Measurements from ENCODE around the gene PTPRT. TPM values are rescaled to one million over a fixed set of nuclear protein-coding genes. Genes with fewer than 3 reads are reported as not detected.

The PTPRT gene
- total RNA-seq, 4 donors from 2014 or later = 0.57 to 2.0 (median 0.83) TPM

DNA sequence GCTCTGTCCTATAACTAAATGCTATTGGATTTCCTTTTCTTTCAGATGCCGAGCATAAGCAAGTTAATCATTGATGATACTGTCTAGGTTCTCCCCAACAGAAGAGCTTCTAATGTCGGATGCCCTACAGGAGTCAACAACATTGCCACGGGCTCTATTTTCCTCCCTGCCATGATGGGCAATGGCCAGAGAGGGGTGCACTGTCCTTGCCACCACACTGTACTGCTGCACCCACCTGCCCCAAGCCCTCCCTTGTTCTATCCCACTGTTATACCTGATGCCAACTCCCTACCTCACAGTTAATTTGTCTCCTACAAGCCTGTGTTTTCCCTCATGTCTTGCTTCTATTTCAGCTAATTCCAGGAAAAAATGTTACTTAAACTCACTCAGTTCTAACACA lies 797.9 kb downstream of the PTPRT start:
- TF ChIP-seq, protein P1, sequence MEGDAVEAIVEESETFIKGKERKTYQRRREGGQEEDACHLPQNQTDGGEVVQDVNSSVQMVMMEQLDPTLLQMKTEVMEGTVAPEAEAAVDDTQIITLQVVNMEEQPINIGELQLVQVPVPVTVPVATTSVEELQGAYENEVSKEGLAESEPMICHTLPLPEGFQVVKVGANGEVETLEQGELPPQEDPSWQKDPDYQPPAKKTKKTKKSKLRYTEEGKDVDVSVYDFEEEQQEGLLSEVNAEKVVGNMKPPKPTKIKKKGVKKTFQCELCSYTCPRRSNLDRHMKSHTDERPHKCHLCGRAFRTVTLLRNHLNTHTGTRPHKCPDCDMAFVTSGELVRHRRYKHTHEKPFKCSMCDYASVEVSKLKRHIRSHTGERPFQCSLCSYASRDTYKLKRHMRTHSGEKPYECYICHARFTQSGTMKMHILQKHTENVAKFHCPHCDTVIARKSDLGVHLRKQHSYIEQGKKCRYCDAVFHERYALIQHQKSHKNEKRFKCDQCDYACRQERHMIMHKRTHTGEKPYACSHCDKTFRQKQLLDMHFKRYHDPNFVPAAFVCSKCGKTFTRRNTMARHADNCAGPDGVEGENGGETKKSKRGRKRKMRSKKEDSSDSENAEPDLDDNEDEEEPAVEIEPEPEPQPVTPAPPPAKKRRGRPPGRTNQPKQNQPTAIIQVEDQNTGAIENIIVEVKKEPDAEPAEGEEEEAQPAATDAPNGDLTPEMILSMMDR (IDR thresholded peaks at IDR 0.05; ENCODE audit: low read depth) = no peak

DNA sequence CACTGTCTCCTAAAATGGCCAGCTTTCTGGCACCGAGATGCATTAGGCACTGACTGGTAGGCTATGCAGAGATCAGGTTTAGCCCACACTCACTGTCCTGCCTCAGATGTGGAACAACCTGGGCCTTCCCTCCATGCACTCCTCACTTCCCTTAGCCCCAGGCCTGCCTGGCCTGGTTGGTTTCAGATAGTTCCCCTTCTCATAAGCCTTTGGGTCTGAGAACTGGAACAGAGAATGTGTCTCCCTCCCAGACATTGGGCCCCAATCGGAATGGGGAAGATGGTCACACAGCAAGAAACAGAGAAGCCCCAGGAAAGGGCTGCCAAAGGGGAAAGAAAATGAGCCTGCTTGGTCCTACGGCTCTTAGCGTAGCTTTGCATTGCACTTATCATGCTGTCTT lies 809.4 kb downstream of the PTPRT start:
- TF ChIP-seq, protein P1 (IDR thresholded peaks at IDR 0.05; ENCODE audit: low read depth) = no peak

DNA sequence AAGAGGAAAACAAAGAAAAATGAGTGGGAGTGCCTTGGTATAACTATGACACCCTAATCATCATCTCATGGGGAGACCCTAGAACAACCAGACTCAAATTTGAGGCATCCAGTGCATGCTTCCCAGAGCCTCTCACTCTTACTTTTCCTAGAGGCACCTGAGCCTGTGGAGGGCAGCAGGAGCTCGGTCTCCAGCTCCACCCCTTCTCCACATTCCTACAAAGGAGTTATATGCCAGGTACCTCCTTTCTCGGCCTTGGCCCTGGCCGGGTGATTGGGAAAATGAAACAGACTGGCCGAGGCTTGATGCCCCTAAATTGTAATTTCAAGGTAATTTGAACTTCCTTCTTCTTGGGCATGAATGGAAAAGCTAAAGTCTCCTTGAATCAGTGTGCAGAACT lies 810.3 kb downstream of the PTPRT start:
- TF ChIP-seq, protein P1 (IDR thresholded peaks at IDR 0.05; ENCODE audit: low read depth) = no peak

DNA sequence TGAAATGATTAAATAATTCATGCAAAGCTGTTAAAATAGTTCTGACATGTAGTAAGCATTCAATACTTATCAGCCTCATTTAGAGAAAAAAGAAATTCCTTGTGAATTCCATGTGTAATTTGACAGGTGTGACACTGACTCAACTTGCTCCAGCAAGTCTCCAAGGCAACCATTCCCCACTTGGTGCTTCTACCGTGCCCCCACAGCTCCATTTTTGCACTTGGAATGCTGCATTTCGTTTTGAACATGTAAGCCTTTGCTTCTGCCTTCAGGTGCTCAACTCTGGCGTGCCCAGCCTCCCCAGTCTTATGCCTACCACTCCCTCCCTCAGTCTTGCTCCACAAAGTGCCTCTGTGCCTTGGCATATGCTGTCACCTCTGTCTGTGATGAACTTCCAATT lies 810.9 kb downstream of the PTPRT start:
- TF ChIP-seq, protein P1 (IDR thresholded peaks at IDR 0.05; ENCODE audit: low read depth) = no peak

DNA sequence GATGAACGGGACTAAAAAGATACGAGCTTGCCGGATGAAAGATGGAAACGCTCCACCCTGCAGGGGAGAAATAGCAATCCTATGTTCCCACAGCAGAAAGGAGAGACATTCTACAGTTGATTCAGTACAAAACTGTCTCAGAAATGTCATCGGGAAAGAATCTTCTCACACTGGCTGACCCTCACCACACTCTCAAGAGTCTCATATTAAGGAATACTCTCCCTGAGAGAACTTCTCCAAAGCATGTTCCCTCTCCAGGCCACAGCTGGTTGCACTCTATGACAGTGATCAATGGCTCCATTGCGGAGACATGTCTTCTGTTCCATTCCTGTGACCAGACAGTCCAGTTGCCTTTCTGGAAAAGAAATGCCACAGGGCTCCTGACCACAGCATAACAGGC lies 813.6 kb downstream of the PTPRT start:
- TF ChIP-seq, protein P1 (IDR thresholded peaks at IDR 0.05; ENCODE audit: low read depth) = no peak

DNA sequence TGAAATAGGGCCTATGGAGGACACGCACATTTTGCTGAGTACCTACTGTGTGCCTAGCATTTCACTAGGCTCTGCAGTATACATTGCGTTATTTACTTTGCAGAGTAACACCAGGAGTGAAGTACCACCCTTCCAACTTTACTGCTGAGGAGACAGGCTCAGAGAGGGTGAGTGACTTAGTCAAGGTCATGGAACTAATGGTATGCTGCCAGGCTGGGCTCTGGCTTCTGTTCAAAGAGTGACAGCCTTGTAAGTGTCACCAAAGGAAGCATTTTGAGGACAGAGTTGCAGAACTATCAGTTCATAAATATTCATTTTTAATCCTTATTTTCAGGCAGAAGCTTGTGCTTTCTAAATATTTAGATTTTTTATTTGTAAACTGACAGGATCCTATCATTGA lies 816.7 kb downstream of the PTPRT start:
- TF ChIP-seq, protein P1 (IDR thresholded peaks at IDR 0.05; ENCODE audit: low read depth) = no peak

DNA sequence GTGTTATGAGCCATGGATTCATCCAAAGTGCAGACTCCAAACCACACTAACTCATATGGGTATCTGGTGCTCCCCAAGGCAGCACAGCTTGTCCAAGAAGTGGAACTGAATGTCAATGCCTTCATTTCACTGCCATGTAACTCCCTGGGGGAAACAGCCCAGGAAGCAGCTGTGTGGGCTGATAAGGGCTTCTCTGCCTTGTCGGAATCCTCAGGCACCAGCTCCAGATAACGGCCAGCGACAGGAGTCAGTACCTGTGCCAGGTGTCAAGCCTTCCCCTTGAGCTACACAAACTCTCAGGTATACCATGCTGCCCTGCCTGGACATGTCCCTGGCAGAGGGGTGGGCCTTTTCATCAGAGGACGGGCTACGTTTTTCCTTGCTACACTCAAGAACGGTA lies 819.6 kb downstream of the PTPRT start:
- TF ChIP-seq, protein P1 (IDR thresholded peaks at IDR 0.05; ENCODE audit: low read depth) = no peak
